HG03565 (cell line): ENCODE measurements around the gene HDX.
"Not testable (repeated sequence)": the region's sequence is repeated elsewhere in the genome, so short reads cannot be mapped to it uniquely, and the experiment has no call there.

ENCODE experiments used
- ATAC-seq: cut with Tn5 transposase; IDR thresholded peaks from one replicate; pipeline ENCODE4 v1.9.1; 2021; ENCODE audit warnings: mild to moderate bottlenecking, moderate library complexity; ENCODE audit not compliant: unreplicated experiment

HDX gene

GRCh38 chrX:84501798-84502628 is at the start of gene HDX:
HDX (minus strand) TSS chrX:84502453; CDS start chrX:84475397, 27,056 bp downstream.
- peak; percentile 83 for ATAC-seq

GRCh38 chrX:84541315-84541714 is 39.1 kb upstream of the HDX start:
- not testable (repeated sequence) for ATAC-seq

GRCh38 chrX:84537627-84538026 is 35.4 kb upstream of the HDX start:
- ATAC-seq: not testable (repeated sequence)

- ATAC-seq: no peak
Observed at GRCh38 chrX:84488426-84488825, 13.8 kb downstream of the HDX start.

GRCh38 chrX:84487365-84488353 is 14.6 kb downstream of the HDX start:
- ATAC-seq: peak; percentile 100

GRCh38 chrX:84479086-84479485 is 23.2 kb downstream of the HDX start:
- ATAC-seq: no peak

- no peak for ATAC-seq
Observed at GRCh38 chrX:84477114-84477513, 25.1 kb downstream of the HDX start.

- ATAC-seq: no peak
Observed at GRCh38 chrX:84475596-84475995, 26.7 kb downstream of the HDX start.

GRCh38 chrX:84475101-84475500 is 27.2 kb downstream of the HDX start:
- ATAC-seq: no peak

- no peak for ATAC-seq
Observed at GRCh38 chrX:84469226-84469625, 33.0 kb downstream of the HDX start.

GRCh38 chrX:84467898-84468297 is 34.4 kb downstream of the HDX start:
- no peak for ATAC-seq

- ATAC-seq: no peak
Observed at GRCh38 chrX:84453351-84454246, 48.7 kb downstream of the HDX start.

- no peak for ATAC-seq
Observed at GRCh38 chrX:84441143-84441542, 61.1 kb downstream of the HDX start.

GRCh38 chrX:84415140-84415539 is 87.1 kb downstream of the HDX start:
- no peak for ATAC-seq

GRCh38 chrX:84363663-84364062 is 138.6 kb downstream of the HDX start:
- ATAC-seq: peak; percentile 40

GRCh38 chrX:84363051-84363450 is 139.2 kb downstream of the HDX start:
- no peak for ATAC-seq

- no peak for ATAC-seq
Observed at GRCh38 chrX:84362184-84362838, 139.9 kb downstream of the HDX start.

GRCh38 chrX:84358271-84358670 is 144.0 kb downstream of the HDX start:
- no peak for ATAC-seq

GRCh38 chrX:84357296-84357695 is 145.0 kb downstream of the HDX start:
- no peak for ATAC-seq

GRCh38 chrX:84340968-84341367 is 161.3 kb downstream of the HDX start:
- no peak for ATAC-seq
